Forelimb muscle (tissue), 1 donor: ENCODE results near the gene RBP5. TPM values are rescaled to one million over a fixed set of nuclear protein-coding genes. Genes with fewer than 3 reads are reported as not detected.

Experiments used
- DNase-seq: peaks from one replicate; pipeline ENCODE4 v3.0.0-alpha.2; 2013; ENCODE audit warnings: low read depth
- polyA plus RNA-seq: library from polyadenylated mRNA; unstranded; fragments of 120-200 nt; gene quantifications from one replicate; pipeline ENCODE4 v1.2.1, GENCODE V29; 2013; ENCODE audit not compliant: insufficient read length

The RBP5 gene, protein sequence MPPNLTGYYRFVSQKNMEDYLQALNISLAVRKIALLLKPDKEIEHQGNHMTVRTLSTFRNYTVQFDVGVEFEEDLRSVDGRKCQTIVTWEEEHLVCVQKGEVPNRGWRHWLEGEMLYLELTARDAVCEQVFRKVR
- 2.4 TPM for polyA plus RNA-seq

GRCh38 chr12:7128681-7129286 lies at the start of gene RBP5:
RBP5 (minus strand) TSS chr12:7128889; CDS start chr12:7128775, 114 bp downstream.
- no peak for DNase-seq

DNA sequence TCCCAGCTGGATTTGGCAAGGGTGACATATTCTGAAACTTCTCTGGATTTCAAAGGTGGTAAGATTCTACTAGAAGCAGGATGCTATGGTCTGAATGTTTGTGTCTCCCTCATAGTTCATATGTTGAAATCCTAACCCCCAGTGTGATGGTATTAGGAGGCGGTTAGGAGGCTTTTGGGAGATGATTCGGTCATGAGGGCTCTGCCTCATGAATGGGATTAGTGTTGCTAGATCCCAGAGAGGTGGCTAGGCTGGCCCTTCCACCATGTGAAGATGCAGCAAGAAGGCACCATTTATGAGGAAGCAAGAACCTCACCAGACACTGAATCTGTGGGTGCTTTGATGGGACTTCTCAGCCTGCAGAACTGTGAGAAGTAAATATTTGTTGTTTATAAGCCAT lies 49.8 kb upstream of the RBP5 start:
- no peak for DNase-seq

GRCh38 chr12:7176595-7176994 lies 47.9 kb upstream of the RBP5 start:
- DNase-seq: no peak

- no peak for DNase-seq
These were observed 46.8 kb upstream of the RBP5 start for GRCh38 chr12:7175493-7175892.

GRCh38 chr12:7171854-7172253 lies 43.2 kb upstream of the RBP5 start:
- DNase-seq: no peak

- no peak for DNase-seq
These were observed 41.3 kb upstream of the RBP5 start for GRCh38 chr12:7169951-7170350.

GRCh38 chr12:7162691-7163114 lies 34.0 kb upstream of the RBP5 start:
- no peak for DNase-seq

DNA sequence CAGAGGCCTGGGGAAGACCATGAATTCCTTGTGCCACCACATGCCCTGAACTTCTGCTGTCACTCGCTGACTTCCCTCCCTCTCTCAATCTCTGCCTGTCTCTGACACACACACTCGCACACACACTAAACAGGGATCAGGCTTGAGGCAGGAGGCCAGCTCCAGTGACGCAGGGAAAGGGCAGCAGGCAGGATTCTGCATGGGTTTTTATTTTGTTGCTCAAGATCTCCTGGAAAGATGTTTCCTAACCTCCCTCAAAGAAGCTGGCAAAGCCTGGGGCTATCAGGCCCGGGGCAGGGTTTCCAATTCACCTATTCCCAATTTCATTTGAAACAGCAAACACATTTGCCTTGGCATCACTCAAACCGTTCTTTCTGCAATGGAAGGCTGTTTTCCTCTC lies 33.1 kb upstream of the RBP5 start:
- DNase-seq: no peak

GRCh38 chr12:7161327-7161726 lies 32.6 kb upstream of the RBP5 start:
- no peak for DNase-seq

- DNase-seq: no peak
These were observed 31.5 kb upstream of the RBP5 start for GRCh38 chr12:7160183-7160582.

DNA sequence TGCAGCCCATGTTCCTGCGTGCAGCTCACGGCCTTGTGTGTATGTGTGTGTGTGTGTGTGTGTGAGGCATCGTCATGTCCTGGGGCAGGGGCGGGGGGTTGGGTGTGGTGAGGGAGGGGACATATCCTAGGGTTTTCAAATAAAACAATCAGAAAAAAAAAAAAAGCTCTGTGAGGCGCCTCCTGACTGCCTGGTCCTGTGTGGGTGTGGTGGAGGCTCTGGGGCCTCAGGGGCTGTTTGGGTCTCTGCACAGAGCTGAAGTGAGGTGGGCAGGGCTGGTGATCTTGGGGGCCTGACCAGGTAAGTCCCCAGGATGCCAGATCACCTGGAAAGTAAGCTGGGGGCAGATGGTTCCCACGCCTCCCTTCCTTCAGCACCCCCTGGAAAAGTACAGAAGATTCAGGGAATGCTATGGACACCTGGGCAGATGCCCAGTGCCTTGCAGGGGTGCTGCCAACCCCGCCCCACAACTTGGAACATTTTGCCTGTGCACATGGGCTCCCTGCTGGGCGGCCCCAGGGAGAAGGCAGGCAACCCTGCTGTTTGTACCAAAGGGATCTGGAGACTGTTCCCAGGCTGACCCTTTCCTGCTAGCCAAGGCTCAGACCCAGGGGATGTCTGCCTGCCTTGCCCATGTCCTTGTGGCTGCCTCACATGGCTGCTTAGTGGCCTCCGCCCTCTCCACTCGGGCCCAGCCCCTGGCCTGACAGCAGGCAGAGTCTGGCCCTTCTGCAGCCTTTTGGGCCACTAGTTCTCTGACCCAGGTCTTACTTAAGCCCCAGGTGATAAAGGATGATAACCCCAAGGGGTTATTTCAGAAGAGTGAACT lies 30.3 kb upstream of the RBP5 start:
- no peak for DNase-seq

DNA sequence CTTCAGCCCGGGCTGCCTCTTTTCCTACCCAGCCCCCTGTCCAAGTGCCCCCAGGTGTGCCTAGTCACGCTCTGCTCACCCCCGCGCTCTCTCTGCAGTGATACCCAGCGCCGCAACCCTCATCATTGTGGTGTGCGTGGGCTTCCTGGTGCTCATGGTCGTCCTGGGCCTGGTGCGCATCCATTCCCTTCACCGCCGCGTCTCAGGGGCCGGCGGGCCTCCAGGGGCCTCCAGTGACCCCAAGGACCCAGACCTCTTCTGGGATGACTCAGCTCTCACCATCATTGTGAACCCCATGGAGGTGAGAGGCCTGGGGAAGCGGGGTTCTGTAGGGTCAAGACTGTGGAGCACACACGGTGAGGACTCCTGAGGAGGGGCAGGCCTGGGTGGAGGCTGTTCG lies 28.7 kb upstream of the RBP5 start:
- DNase-seq: no peak

GRCh38 chr12:7156259-7157197 lies 27.8 kb upstream of the RBP5 start:
- no peak for DNase-seq

DNA sequence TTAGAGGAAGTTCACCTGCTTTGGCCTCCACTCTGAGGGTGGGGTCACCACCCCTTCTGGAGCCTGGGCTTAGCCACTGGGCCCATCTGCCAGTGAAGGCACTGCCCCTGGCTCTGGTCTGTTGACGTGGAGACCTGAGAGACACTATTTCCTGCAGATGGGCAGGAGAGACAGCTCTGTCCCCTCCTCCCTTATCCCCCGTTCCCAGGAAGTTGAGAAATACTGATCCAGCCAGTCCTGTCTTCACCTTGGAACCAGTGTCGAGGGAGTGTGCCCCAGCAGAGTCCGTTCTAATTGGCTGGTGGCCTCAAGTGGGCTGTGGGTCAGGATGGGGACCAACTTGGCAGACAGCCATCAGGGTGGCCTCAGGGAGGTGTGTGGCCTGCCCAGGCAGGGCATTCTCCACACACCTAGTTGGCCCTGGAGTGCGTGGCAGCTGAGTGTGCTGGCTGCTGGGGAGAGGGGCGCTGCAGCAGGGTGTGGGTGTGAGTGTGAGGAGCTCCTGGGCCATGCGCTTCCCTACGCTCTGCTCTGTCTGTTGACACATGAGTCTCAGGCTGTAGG lies 26.9 kb upstream of the RBP5 start:
- DNase-seq: no peak

DNA sequence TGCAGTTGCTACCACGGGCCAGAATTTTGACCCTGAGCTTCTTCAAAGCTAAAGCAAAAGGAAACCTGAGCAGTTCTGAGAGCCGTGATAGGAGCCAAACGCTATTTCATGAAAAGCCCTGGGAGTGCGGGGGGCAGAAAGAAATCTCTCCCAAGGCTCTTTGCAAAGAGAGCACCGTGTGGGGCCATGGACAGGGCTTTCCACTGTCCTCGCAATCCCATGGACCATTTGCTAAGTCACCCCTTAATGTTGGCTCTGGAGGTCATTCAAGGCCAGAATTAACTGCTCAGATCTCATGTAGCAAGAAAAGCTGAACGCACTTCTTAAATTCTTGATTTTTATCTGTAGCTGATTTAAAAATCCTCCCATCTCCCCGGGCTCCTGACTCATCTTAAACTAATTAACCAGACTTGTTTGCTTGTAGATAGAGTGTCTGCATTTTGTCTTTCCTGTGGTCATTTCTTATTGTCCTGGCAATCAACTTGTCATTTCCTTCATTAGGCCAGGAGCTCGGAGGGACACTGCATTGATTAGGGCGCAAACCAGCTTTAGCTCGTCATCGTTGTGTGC lies 26.3 kb upstream of the RBP5 start:
- DNase-seq: no peak

DNA sequence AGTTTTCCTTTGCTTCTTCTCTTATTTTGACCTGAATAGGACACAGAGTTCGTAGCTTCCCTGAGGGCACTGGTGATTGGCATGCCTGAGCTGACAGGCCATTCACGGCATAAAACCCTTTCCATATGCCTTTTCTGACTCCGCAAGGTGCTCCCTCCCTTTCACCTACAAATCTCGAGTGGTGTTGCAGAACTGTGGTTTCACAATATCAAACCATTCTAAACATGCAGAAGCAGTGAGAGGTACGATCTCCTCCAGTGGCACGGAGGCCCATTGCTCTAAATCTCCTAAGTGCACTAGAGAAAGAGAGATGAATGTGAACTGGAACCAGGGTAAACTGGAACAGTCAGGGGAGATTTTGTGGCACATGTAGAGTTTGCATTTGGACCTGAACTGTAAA lies 25.4 kb upstream of the RBP5 start:
- DNase-seq: no peak

- DNase-seq: no peak
These were observed 24.1 kb upstream of the RBP5 start for GRCh38 chr12:7152818-7153217.

DNA sequence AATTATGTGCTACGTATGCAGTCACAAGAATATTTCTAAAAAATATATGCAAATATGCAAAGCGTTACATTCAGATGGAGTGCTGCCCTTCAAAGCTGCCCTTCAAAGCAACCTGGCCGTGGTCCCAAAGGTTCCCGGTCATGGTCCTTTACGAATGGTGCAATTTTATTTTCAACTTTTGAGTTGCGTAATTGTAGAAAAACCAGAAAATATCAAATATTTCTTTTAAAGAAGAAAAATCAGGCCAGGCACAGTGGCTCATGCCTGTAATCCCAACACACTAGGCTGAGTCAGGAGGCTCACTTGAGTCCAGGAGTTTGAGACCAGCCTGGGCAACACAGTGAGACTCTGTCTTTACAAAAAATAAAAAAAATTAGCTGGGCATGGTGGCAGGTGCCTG lies 22.8 kb upstream of the RBP5 start:
- no peak for DNase-seq

- DNase-seq: no peak
These were observed 22.2 kb upstream of the RBP5 start for GRCh38 chr12:7150841-7151240.

- no peak for DNase-seq
These were observed 21.7 kb upstream of the RBP5 start for GRCh38 chr12:7150356-7150755.

DNA sequence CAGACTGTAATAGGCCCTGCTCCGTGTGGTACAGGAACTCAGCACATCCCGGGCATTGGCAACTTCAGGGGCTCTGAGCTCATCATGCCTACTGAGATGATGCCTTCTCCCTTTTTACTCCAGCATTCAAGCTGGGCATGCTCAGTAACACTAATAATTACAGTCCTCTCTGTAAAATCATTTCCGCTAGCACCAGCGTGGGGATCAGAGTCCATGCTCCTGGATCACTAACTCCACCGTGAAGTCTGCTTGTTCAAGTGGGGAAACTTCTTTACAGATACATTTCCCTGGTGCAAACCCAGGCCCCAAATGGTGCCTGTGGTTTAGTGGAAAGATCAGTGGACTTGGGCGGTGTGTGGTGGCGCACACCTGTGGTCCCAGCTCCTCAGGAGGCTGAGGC lies 18.2 kb upstream of the RBP5 start:
- no peak for DNase-seq
